Heart left ventricle (tissue), 13 donors: ENCODE measurements around the gene DUT.

ENCODE experiments used
- POLR2A ChIP-seq, 2 donors: fragments of 450-650 bp; IDR thresholded peaks; one replicate each; pipeline ENCODE4 v1.6.1; 2017; ENCODE audit warnings: antibody characterized with exemption in 2 of 2, mild to moderate bottlenecking in 2 of 2, moderate library complexity in 2 of 2
- TF ChIP-seq, protein P1 (sequence below), 12 donors: fragments of 200-600 bp; sonication (generic) in 4 of 12; IDR thresholded peaks; one replicate each; pipeline versions ENCODE4 v1.5.0 to v1.8.0; 2018 to 2022; ENCODE audit warnings: antibody characterized with exemption in 12 of 12, mild to moderate bottlenecking in 5 of 12
- donor health status: ischemic (EF 13 %, LVEDD 7.1; RV severe dilation, severe dysfunction).
- donor health status: DM: no; HTN: yes; CAD: no.
- donor health status: DM: no; HTN: no; CAD: no.
- donor health status: ischemic (EF 25% LVEDD 6.9; RV normal size, moderate dysfunction).
- donor health status: ischemic (EF 25% LVEDD 5.7; RV mildly dilated, moderate dysfunction).
- donor health status: ischemic (EF 35%, LVEDD 5.7; RV mildly dilated, moderate dysfunction).
- donor health status: nonischemic (EF 11% LVEDD 7.7; RV severe dilation, severe dysfunction).
- donor health status: DM: yes; HTN: yes; CAD: no.
- donor health status: PGD.
- donor health status: ischemic (EF 29% LVEDD 5.4; RV normal size, mild dysfunction).
- donor health status: nonischemic (EF 23%, LVEDD 6.1; RV moderate dilation, normal function).

DNA sequence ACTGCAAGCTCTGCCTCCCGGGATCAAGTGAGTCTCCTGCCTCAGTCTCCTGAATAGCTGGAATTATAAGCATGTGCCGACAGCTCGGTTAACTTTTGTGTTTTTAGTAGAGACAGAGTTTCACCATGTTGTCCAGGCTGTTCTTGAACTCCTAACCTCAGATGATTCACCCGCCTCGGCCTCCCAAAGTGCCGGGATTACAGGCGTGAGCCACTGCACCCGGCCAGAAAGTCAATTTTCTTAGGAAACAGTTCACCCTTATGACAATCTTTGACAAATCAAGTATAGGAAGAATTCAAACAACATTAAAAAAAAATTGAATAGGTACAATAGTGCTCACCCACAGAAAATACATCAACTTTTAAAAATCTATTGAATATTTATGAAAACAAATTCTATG lies 23.6 kb upstream of the DUT start:
- TF ChIP-seq, protein P1, sequence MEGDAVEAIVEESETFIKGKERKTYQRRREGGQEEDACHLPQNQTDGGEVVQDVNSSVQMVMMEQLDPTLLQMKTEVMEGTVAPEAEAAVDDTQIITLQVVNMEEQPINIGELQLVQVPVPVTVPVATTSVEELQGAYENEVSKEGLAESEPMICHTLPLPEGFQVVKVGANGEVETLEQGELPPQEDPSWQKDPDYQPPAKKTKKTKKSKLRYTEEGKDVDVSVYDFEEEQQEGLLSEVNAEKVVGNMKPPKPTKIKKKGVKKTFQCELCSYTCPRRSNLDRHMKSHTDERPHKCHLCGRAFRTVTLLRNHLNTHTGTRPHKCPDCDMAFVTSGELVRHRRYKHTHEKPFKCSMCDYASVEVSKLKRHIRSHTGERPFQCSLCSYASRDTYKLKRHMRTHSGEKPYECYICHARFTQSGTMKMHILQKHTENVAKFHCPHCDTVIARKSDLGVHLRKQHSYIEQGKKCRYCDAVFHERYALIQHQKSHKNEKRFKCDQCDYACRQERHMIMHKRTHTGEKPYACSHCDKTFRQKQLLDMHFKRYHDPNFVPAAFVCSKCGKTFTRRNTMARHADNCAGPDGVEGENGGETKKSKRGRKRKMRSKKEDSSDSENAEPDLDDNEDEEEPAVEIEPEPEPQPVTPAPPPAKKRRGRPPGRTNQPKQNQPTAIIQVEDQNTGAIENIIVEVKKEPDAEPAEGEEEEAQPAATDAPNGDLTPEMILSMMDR (IDR thresholded peaks at IDR 0.05) = no peak
- TF ChIP-seq POLR2A (IDR thresholded peaks at IDR 0.05) = no peak
